IPS-18c (cell line): ENCODE measurements around the gene MBNL2.

Experiments used
- H3K4me3 ChIP-seq: 2 replicates; pipeline ENCODE4 v1.7.0; 2013; ENCODE audit warnings: low read depth, mild to moderate bottlenecking, low read length, moderate library complexity; ENCODE audit not compliant: insufficient read depth
- H3K9me3 ChIP-seq: one replicate; pipeline ENCODE4 v1.6.1; 2013; ENCODE audit warnings: mild to moderate bottlenecking, low read length, moderate library complexity; ENCODE audit not compliant: control insufficient read depth, insufficient read depth

MBNL2 gene

GRCh38 chr13:97272526-97272925 lies 50.4 kb downstream of the MBNL2 start:
- Histone ChIP-seq H3K9me3 (no peaks in the 10 kb centered on the region), H3K4me3 (no peak overlapping the region)

- H3K9me3 ChIP-seq: no peaks in the 10 kb centered on the region
These were observed 51.3 kb downstream of the MBNL2 start for GRCh38 chr13:97273341-97273831.

GRCh38 chr13:97274829-97275649 lies 52.9 kb downstream of the MBNL2 start:
- no peak overlapping the region for H3K4me3 ChIP-seq

More at GRCh38 chr13:97273341-97273831, 51.3 kb downstream of the MBNL2 start:
- no peak overlapping the region for H3K4me3 ChIP-seq

GRCh38 chr13:97275776-97276501 lies 53.8 kb downstream of the MBNL2 start:
- no peak overlapping the region for H3K4me3 ChIP-seq

More at GRCh38 chr13:97274829-97275649, 52.9 kb downstream of the MBNL2 start:
- no peaks in the 10 kb centered on the region for H3K9me3 ChIP-seq

GRCh38 chr13:97276862-97277269 lies 54.7 kb downstream of the MBNL2 start:
- Histone ChIP-seq H3K4me3 (no peak overlapping the region), H3K9me3 (no peaks in the 10 kb centered on the region)

More at GRCh38 chr13:97275776-97276501, 53.8 kb downstream of the MBNL2 start:
- no peaks in the 10 kb centered on the region for H3K9me3 ChIP-seq

- no peaks in the 10 kb centered on the region for H3K9me3 ChIP-seq
- H3K4me3 ChIP-seq: no peak overlapping the region
These were observed 56.6 kb downstream of the MBNL2 start for GRCh38 chr13:97278435-97279411.

GRCh38 chr13:97279913-97280312 lies 57.8 kb downstream of the MBNL2 start:
- no peak overlapping the region for H3K4me3 ChIP-seq

GRCh38 chr13:97280478-97280877 lies 58.3 kb downstream of the MBNL2 start:
- no peak overlapping the region for H3K4me3 ChIP-seq
- no peaks in the 10 kb centered on the region for H3K9me3 ChIP-seq

More at GRCh38 chr13:97279913-97280312, 57.8 kb downstream of the MBNL2 start:
- H3K9me3 ChIP-seq: no peaks in the 10 kb centered on the region

GRCh38 chr13:97281028-97281427 lies 58.9 kb downstream of the MBNL2 start:
- Histone ChIP-seq H3K9me3 (no peaks in the 10 kb centered on the region), H3K4me3 (no peak overlapping the region)

- Histone ChIP-seq H3K9me3 (no peaks in the 10 kb centered on the region), H3K4me3 (no peak overlapping the region)
These were observed 60.6 kb downstream of the MBNL2 start for GRCh38 chr13:97282705-97283104.

GRCh38 chr13:97283888-97284287 lies 61.8 kb downstream of the MBNL2 start:
- Histone ChIP-seq H3K4me3 (no peak overlapping the region), H3K9me3 (no peaks in the 10 kb centered on the region)

GRCh38 chr13:97284558-97284957 lies 62.4 kb downstream of the MBNL2 start:
- H3K4me3 ChIP-seq: no peak overlapping the region
- no peaks in the 10 kb centered on the region for H3K9me3 ChIP-seq

GRCh38 chr13:97285221-97285955 lies 63.3 kb downstream of the MBNL2 start:
- Histone ChIP-seq H3K9me3 (no peaks in the 10 kb centered on the region), H3K4me3 (no peak overlapping the region)

GRCh38 chr13:97286317-97287046 lies 64.3 kb downstream of the MBNL2 start:
- no peaks in the 10 kb centered on the region for H3K9me3 ChIP-seq
- H3K4me3 ChIP-seq: no peak overlapping the region

- Histone ChIP-seq H3K4me3 (no peak overlapping the region), H3K9me3 (no peaks in the 10 kb centered on the region)
These were observed 64.9 kb downstream of the MBNL2 start for GRCh38 chr13:97287047-97287383.

GRCh38 chr13:97288486-97288900 lies 66.4 kb downstream of the MBNL2 start:
- no peak overlapping the region for H3K4me3 ChIP-seq
- H3K9me3 ChIP-seq: no peaks in the 10 kb centered on the region
